Natural killer cell (primary cell): ENCODE measurements around the gene SGO2. TPM values are rescaled to one million over a fixed set of nuclear protein-coding genes. Genes with fewer than 3 reads are reported as not detected.

Experiments used
- ATAC-seq, 3 donors: fragments of 150-1000 bp in 2 of 3; fragments of 200-7000 bp in 1 of 3; cut with Tn5 transposase; 1 replicate in 1 of 3; 2 replicates in 2 of 3; pipeline ENCODE4 v1.10.0; 2021; ENCODE audit warnings: mild to moderate bottlenecking in 2 of 3, moderate library complexity in 2 of 3
- DNase-seq, 2 donors: peaks; one replicate each; pipeline versions ENCODE4 v3.0.0 to v3.0.0-alpha.2; 2013 to 2021; ENCODE audit warnings: mixed read lengths in 1 of 2
- H3K27ac ChIP-seq: one replicate; pipeline ENCODE4 v1.5.1; 2013; ENCODE audit warnings: mild to moderate bottlenecking, low read length
- H3K27me3 ChIP-seq: one replicate; pipeline ENCODE4 v1.6.1; 2013; ENCODE audit warnings: low read length; ENCODE audit not compliant: control insufficient read depth, insufficient read depth
- H3K36me3 ChIP-seq: one replicate; pipeline ENCODE4 v1.6.1; 2013; ENCODE audit warnings: low read length; ENCODE audit not compliant: control insufficient read depth, insufficient read depth
- H3K4me1 ChIP-seq: one replicate; pipeline ENCODE4 v1.6.1; 2013; ENCODE audit warnings: low read length; ENCODE audit not compliant: control insufficient read depth, insufficient read depth
- H3K4me3 ChIP-seq: one replicate; pipeline ENCODE4 v1.5.1; 2013; ENCODE audit warnings: low read length
- H3K9me3 ChIP-seq: one replicate; pipeline ENCODE4 v1.6.1; 2013; ENCODE audit warnings: low read length; ENCODE audit not compliant: control insufficient read depth, insufficient read depth
- H3K27ac Mint-ChIP-seq, 2 donors: one replicate each; pipeline ENCODE4 v1.8.0; 2022; ENCODE audit warnings: mild to moderate bottlenecking in 2 of 2, mixed read lengths in 2 of 2, moderate library complexity in 1 of 2
- H3K27me3 Mint-ChIP-seq, 2 donors: one replicate each; pipeline ENCODE4 v1.8.0; 2022; ENCODE audit warnings: low read depth in 2 of 2, mixed read lengths in 2 of 2
- H3K36me3 Mint-ChIP-seq: one replicate; pipeline ENCODE4 v1.8.0; 2022; ENCODE audit warnings: mixed read lengths
- H3K4me1 Mint-ChIP-seq, 2 donors: one replicate each; pipeline ENCODE4 v1.8.0; 2022; ENCODE audit warnings: mixed read lengths in 2 of 2
- H3K4me3 Mint-ChIP-seq: one replicate; pipeline ENCODE4 v1.8.0; 2022; ENCODE audit warnings: mild to moderate bottlenecking, moderate library complexity, mixed read lengths
- H3K9me3 Mint-ChIP-seq, 2 donors: one replicate each; pipeline ENCODE4 v1.8.0; 2022; ENCODE audit warnings: mixed read lengths in 2 of 2
- CTCF ChIP-seq: fragments of 200-600 bp; IDR thresholded peaks from one replicate; pipeline ENCODE4 v1.8.0; 2022; ENCODE audit warnings: antibody characterized with exemption
- WGBS: methylation state at CpG from one replicate; pipeline ENCODE4 v1.1.7; 2013; ENCODE audit warnings: missing lambda C conversion rate; ENCODE audit not compliant: insufficient coverage; 5-methylcytosine and 5-hydroxymethylcytosine counted together
- intact Hi-C: fragments of 100-400 bp; cut with micrococcal nuclease; formaldehyde crosslinking; loops from one replicate; pipeline ENCODE4 v1.14.2; 2022
- total RNA-seq, 4 donors: library from RNA; stranded (reverse); fragments of 120-200 nt in 1 of 4; gene quantifications; one replicate each; pipeline versions ENCODE4 v1.2.3 to v1.2.4, GENCODE V29; 2013 to 2022

Gene SGO2
- total RNA-seq, 3 donors from 2014 or later (not counting 1 experiment from before 2014, with no cell fraction given), result 2.3 to 5.4 (median 3.1) TPM

GRCh38 chr2:200567932-200568331 lies 41.9 kb downstream of the SGO2 start:
- no peak for TF ChIP-seq CTCF
- 100% methylated on average over 1 of the region's 3 CpGs for WGBS
- no peaks in the 10 kb centered on the region for H3K27me3 ChIP-seq
- no peak for ATAC-seq
- H3K4me3 ChIP-seq, result no peak overlapping the region
- DNase-seq, result no peak
- H3K27ac ChIP-seq, result no peak overlapping the region
- Mint-ChIP-seq H3K4me1 (no peaks in the 10 kb centered on the region), H3K4me3 (no peak overlapping the region), H3K27me3 (no peaks in the 10 kb centered on the region), H3K9me3 (no peaks in the 10 kb centered on the region), H3K27ac (no peak overlapping the region), H3K36me3 (peaks cover 8% of the 10 kb centered on the region)
- no peaks in the 10 kb centered on the region for H3K4me1 ChIP-seq
- intact Hi-C loops, result no loop called here
- H3K9me3 ChIP-seq, result no peaks in the 10 kb centered on the region
- no peaks in the 10 kb centered on the region for H3K36me3 ChIP-seq

- peaks cover 8% of the 10 kb centered on the region for H3K36me3 Mint-ChIP-seq
- no peaks in the 10 kb centered on the region for H3K27me3 Mint-ChIP-seq
- H3K9me3 Mint-ChIP-seq, result no peaks in the 10 kb centered on the region
- H3K27ac ChIP-seq, result no peak overlapping the region
- H3K27ac Mint-ChIP-seq, result no peak overlapping the region
- no peaks in the 10 kb centered on the region for H3K27me3 ChIP-seq
- intact Hi-C loops, result loop anchor here (5.0 to 10.0 kb wide), 2 partner anchors 139 to 161 kb away; no protein-coding TSS in a partner anchor
- no peak overlapping the region for H3K4me3 Mint-ChIP-seq
- 100% methylated on average over 1 of the region's 2 CpGs for WGBS
- H3K4me1 Mint-ChIP-seq, result no peaks in the 10 kb centered on the region
- H3K36me3 ChIP-seq, result no peaks in the 10 kb centered on the region
- H3K4me3 ChIP-seq, result no peak overlapping the region
- H3K4me1 ChIP-seq, result no peaks in the 10 kb centered on the region
- DNase-seq, result peak in 1 of 2 donors; percentile 28
- peak in 2 of 3 donors; percentile 41 to 44 for ATAC-seq
- peak; percentile 42 for TF ChIP-seq CTCF
- no peaks in the 10 kb centered on the region for H3K9me3 ChIP-seq
Observed at GRCh38 chr2:200575957-200576356, 50.0 kb downstream of the SGO2 start.

DNA sequence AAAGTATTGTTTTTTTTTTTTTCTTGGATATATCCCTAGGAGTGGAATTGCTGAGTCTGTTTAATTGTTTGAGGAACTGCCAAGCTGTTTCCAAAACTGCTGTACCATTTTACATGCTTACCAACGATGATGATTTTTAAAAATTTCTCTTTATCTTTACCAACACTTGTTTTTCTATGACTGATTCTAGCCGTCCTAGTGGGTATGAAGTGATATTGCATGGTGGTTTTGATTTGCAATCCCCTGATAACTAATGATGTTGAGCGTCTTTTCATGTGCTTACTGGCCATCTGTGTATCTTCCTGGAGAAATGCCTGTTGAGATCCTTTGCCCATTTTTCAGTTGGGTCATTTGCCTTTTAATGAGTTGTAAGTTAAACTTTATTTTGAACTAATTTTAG lies 51.0 kb downstream of the SGO2 start:
- no peak overlapping the region for H3K27ac Mint-ChIP-seq
- DNase-seq (no peak), ATAC-seq (no peak)
- H3K9me3 Mint-ChIP-seq, result no peaks in the 10 kb centered on the region
- H3K27me3 ChIP-seq, result no peaks in the 10 kb centered on the region
- no peak overlapping the region for H3K27ac ChIP-seq
- no peak overlapping the region for H3K4me3 ChIP-seq
- H3K27me3 Mint-ChIP-seq, result no peaks in the 10 kb centered on the region
- H3K36me3 Mint-ChIP-seq, result no peaks in the 10 kb centered on the region
- no peaks in the 10 kb centered on the region for H3K36me3 ChIP-seq
- no peak for TF ChIP-seq CTCF
- no peak overlapping the region for H3K4me3 Mint-ChIP-seq
- intact Hi-C loops, result loop anchor here (5.0 to 10.0 kb wide), 2 partner anchors 138 to 160 kb away; no protein-coding TSS in a partner anchor
- no peaks in the 10 kb centered on the region for H3K4me1 ChIP-seq
- no peaks in the 10 kb centered on the region for H3K4me1 Mint-ChIP-seq
- no peaks in the 10 kb centered on the region for H3K9me3 ChIP-seq
- WGBS, result 95% methylated on average over 2 of the region's 3 CpGs

DNA sequence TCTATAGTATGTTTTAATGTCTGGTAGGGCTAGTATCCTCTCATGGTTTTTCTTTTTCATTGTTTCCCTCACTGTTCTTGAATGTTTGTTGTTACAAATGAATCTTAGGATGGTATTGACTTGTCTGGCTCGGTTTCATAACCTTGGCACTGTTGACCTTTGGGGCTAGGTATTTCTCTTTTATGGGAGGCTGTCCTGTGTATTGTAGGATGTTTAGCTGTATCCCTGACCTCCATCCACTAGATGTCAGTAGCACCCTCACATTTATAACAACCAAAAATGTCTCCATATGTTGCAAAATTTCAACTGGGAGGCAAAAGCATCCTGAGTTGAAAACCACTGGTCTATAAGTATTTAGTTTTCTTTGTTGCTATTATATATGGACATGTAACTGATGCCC lies 52.8 kb downstream of the SGO2 start:
- DNase-seq (peak in 1 of 2 donors; percentile 50), ATAC-seq (peak; percentile 46 to 49 (median 47))
- no peak overlapping the region for H3K4me3 ChIP-seq
- Mint-ChIP-seq H3K4me3 (no peak overlapping the region), H3K27ac (no peak overlapping the region), H3K9me3 (no peaks in the 10 kb centered on the region), H3K4me1 (no peaks in the 10 kb centered on the region), H3K27me3 (no peaks in the 10 kb centered on the region), H3K36me3 (no peaks in the 10 kb centered on the region)
- H3K36me3 ChIP-seq, result no peaks in the 10 kb centered on the region
- intact Hi-C loops, result loop anchor here (5.0 to 10.0 kb wide), 2 partner anchors 136 to 159 kb away; no protein-coding TSS in a partner anchor
- no peaks in the 10 kb centered on the region for H3K9me3 ChIP-seq
- no peaks in the 10 kb centered on the region for H3K27me3 ChIP-seq
- TF ChIP-seq CTCF, result peak; percentile 20
- H3K4me1 ChIP-seq, result no peaks in the 10 kb centered on the region
- no peak overlapping the region for H3K27ac ChIP-seq
- WGBS, result 83% methylated on average over 1 of the region's 1 CpG
